Neural progenitor cell (in vitro differentiated cells): ENCODE results near the gene CLRN3. TPM values are rescaled to one million over a fixed set of nuclear protein-coding genes. Genes with fewer than 3 reads are reported as not detected.

Experiments
- DNase-seq: peaks from one replicate; pipeline ENCODE4 v3.0.0-alpha.2; 2016; ENCODE audit warnings: low spot score
- H2AFZ ChIP-seq: fragments of 200-600 bp; sonication (generic); replicated peaks from 2 replicates; pipeline ENCODE4 v1.6.1; 2016; ENCODE audit warnings: antibody characterized with exemption
- H3F3A ChIP-seq: fragments of 200-600 bp; sonication (generic); 2 replicates; pipeline ENCODE4 v1.6.1; 2016; ENCODE audit warnings: antibody characterized with exemption, low read depth
- H3K27ac ChIP-seq: fragments of 200-600 bp; sonication (generic); 2 replicates; pipeline ENCODE4 v1.5.1; 2016; ENCODE audit warnings: mild to moderate bottlenecking
- H3K27me3 ChIP-seq: fragments of 200-600 bp; sonication (generic); 2 replicates; pipeline ENCODE4 v1.6.1; 2016; ENCODE audit warnings: mild to moderate bottlenecking, moderate library complexity
- H3K36me3 ChIP-seq: fragments of 200-600 bp; sonication (generic); 2 replicates; pipeline ENCODE4 v1.5.1; 2016
- H3K4me1 ChIP-seq: fragments of 200-600 bp; sonication (generic); 2 replicates; pipeline ENCODE4 v1.6.1; 2016; ENCODE audit warnings: mixed run types
- H3K4me2 ChIP-seq: fragments of 200-600 bp; sonication (generic); 2 replicates; pipeline ENCODE4 v1.6.1; 2016
- H3K4me3 ChIP-seq: fragments of 200-600 bp; sonication (generic); 2 replicates; pipeline ENCODE4 v1.5.1; 2016
- H3K79me2 ChIP-seq: fragments of 200-600 bp; sonication (generic); 2 replicates; pipeline ENCODE4 v1.6.1; 2016; ENCODE audit warnings: low read depth
- H3K9ac ChIP-seq: fragments of 200-600 bp; sonication (generic); 2 replicates; pipeline ENCODE4 v1.6.1; 2016
- H3K9me3 ChIP-seq: fragments of 200-600 bp; sonication (generic); 2 replicates; pipeline ENCODE4 v1.5.1; 2016; ENCODE audit warnings: low read depth
- H4K20me1 ChIP-seq: fragments of 200-600 bp; sonication (generic); 2 replicates; pipeline ENCODE4 v1.6.1; 2016; ENCODE audit warnings: low read depth
- H3K27ac Mint-ChIP-seq: 3 replicates; pipeline ENCODE4 v1.8.0; 2021; ENCODE audit warnings: mixed read lengths
- H3K27me3 Mint-ChIP-seq: 2 replicates; pipeline ENCODE4 v1.8.0; 2022; ENCODE audit warnings: low read depth, mild to moderate bottlenecking, inconsistent platforms, moderate library complexity, mixed read lengths; ENCODE audit not compliant: insufficient read depth
- H3K36me3 Mint-ChIP-seq: 3 replicates; pipeline ENCODE4 v1.8.0; 2021; ENCODE audit warnings: mixed read lengths
- H3K4me1 Mint-ChIP-seq: 3 replicates; pipeline ENCODE4 v1.8.0; 2021; ENCODE audit warnings: mixed read lengths
- H3K4me3 Mint-ChIP-seq: 3 replicates; pipeline ENCODE4 v1.8.0; 2021; ENCODE audit warnings: mild to moderate bottlenecking, moderate library complexity, mixed read lengths
- H3K9me3 Mint-ChIP-seq: 3 replicates; pipeline ENCODE4 v1.8.0; 2020; ENCODE audit warnings: mixed read lengths
- CTCF ChIP-seq: fragments of 200-600 bp; sonication (generic); IDR thresholded peaks from 2 replicates; pipeline ENCODE4 v1.5.1; 2017; ENCODE audit warnings: antibody characterized with exemption, mild to moderate bottlenecking
- EZH2 ChIP-seq: fragments of 200-600 bp; sonication (generic); IDR thresholded peaks from 2 replicates; pipeline ENCODE4 v1.6.1; 2017; ENCODE audit warnings: antibody characterized with exemption, mild to moderate bottlenecking, moderate library complexity
- EZH2phosphoT487 ChIP-seq: fragments of 200-600 bp; sonication (generic); IDR thresholded peaks from 2 replicates; pipeline ENCODE4 v1.6.1; 2017; ENCODE audit warnings: antibody characterized with exemption
- total RNA-seq: library from RNA; depleted of rRNA; stranded (reverse); fragments of >200 nt; gene quantifications from 2 replicates; pipeline ENCODE4 v1.2.3, GENCODE V29; 2015; ENCODE audit warnings: low replicate concordance

CLRN3 gene
- total RNA-seq, 1 donor from 2014 or later: not detected

- no peak overlapping the region for H2AFZ ChIP-seq
- no peak overlapping the region for H3K27ac ChIP-seq
- Mint-ChIP-seq H3K27ac (no peak overlapping the region), H3K4me1 (peaks cover 4% of the 10 kb centered on the region), H3K9me3 (no peaks in the 10 kb centered on the region), H3K36me3 (no peaks in the 10 kb centered on the region), H3K4me3 (no peak overlapping the region), H3K27me3 (peaks cover 4% of the 10 kb centered on the region)
- H3K4me1 ChIP-seq: no peaks in the 10 kb centered on the region
- no peaks in the 10 kb centered on the region for H3K79me2 ChIP-seq
- no peak overlapping the region for H3K9ac ChIP-seq
- no peaks in the 10 kb centered on the region for H3F3A ChIP-seq
- H3K9me3 ChIP-seq: no peaks in the 10 kb centered on the region
- no peak overlapping the region for H3K4me3 ChIP-seq
- TF ChIP-seq CTCF (no peak), EZH2 (no peak), EZH2phosphoT487 (no peak)
- H4K20me1 ChIP-seq: no peaks in the 10 kb centered on the region
- DNase-seq: no peak
- H3K36me3 ChIP-seq: no peaks in the 10 kb centered on the region
- H3K4me2 ChIP-seq: no peak overlapping the region
- H3K27me3 ChIP-seq: no peaks in the 10 kb centered on the region
Observed at GRCh38 chr10:127890832-127891334, 1.9 kb downstream of the CLRN3 start.

GRCh38 chr10:127890216-127890615 lies 2.5 kb downstream of the CLRN3 start:
- Histone ChIP-seq H3K36me3 (no peaks in the 10 kb centered on the region), H3K4me3 (no peak overlapping the region), H3K9me3 (no peaks in the 10 kb centered on the region), H3F3A (no peaks in the 10 kb centered on the region), H3K4me1 (no peaks in the 10 kb centered on the region), H2AFZ (no peak overlapping the region), H3K4me2 (no peak overlapping the region), H3K79me2 (no peaks in the 10 kb centered on the region), H3K27me3 (no peaks in the 10 kb centered on the region), H3K9ac (no peak overlapping the region), H4K20me1 (no peaks in the 10 kb centered on the region), H3K27ac (no peak overlapping the region)
- no peak for TF ChIP-seq CTCF
- no peak for TF ChIP-seq EZH2
- TF ChIP-seq EZH2phosphoT487: no peak
- H3K4me3 Mint-ChIP-seq: no peak overlapping the region
- peaks cover 4% of the 10 kb centered on the region for H3K4me1 Mint-ChIP-seq
- H3K36me3 Mint-ChIP-seq: no peaks in the 10 kb centered on the region
- H3K27ac Mint-ChIP-seq: no peak overlapping the region
- no peak for DNase-seq
- H3K27me3 Mint-ChIP-seq: peaks cover 4% of the 10 kb centered on the region
- H3K9me3 Mint-ChIP-seq: no peaks in the 10 kb centered on the region

- Mint-ChIP-seq H3K27ac (no peak overlapping the region), H3K9me3 (no peaks in the 10 kb centered on the region), H3K27me3 (peaks cover 4% of the 10 kb centered on the region), H3K4me3 (no peak overlapping the region), H3K36me3 (no peaks in the 10 kb centered on the region), H3K4me1 (peaks cover 4% of the 10 kb centered on the region)
- Histone ChIP-seq H2AFZ (no peak overlapping the region), H3F3A (no peaks in the 10 kb centered on the region), H3K27ac (no peak overlapping the region), H3K4me1 (no peaks in the 10 kb centered on the region), H3K79me2 (no peaks in the 10 kb centered on the region), H3K9me3 (no peaks in the 10 kb centered on the region), H3K4me3 (no peak overlapping the region), H4K20me1 (no peaks in the 10 kb centered on the region), H3K27me3 (no peaks in the 10 kb centered on the region), H3K4me2 (no peak overlapping the region), H3K36me3 (no peaks in the 10 kb centered on the region), H3K9ac (no peak overlapping the region)
- DNase-seq: no peak
- TF ChIP-seq EZH2phosphoT487 (no peak), EZH2 (no peak), CTCF (no peak)
Observed at GRCh38 chr10:127889605-127890195, 3.0 kb downstream of the CLRN3 start.
